Peyer's patch (tissue), 4 donors: ENCODE results near the gene JPH4.

ENCODE experiments used
- POLR2A ChIP-seq, 2 donors: fragments of 450-650 bp; IDR thresholded peaks; one replicate each; pipeline ENCODE4 v1.5.1; 2017; ENCODE audit warnings: antibody characterized with exemption in 2 of 2, mild to moderate bottlenecking in 2 of 2, moderate library complexity in 2 of 2
- TF ChIP-seq, protein P1 (sequence below), 6 experiments: fragments of 450-650 bp in 4 of 6; fragments of 200-600 bp in 2 of 6; sonication (generic) in 1 of 6; IDR thresholded peaks; one replicate each; pipeline ENCODE4 v1.5.1; 2017 to 2019; ENCODE audit warnings: antibody characterized with exemption in 6 of 6, mild to moderate bottlenecking in 3 of 6, moderate library complexity in 1 of 6

GRCh38 chr14:23566112-23566777, 12.3 kb downstream of the JPH4 start:
- TF ChIP-seq, protein P1, sequence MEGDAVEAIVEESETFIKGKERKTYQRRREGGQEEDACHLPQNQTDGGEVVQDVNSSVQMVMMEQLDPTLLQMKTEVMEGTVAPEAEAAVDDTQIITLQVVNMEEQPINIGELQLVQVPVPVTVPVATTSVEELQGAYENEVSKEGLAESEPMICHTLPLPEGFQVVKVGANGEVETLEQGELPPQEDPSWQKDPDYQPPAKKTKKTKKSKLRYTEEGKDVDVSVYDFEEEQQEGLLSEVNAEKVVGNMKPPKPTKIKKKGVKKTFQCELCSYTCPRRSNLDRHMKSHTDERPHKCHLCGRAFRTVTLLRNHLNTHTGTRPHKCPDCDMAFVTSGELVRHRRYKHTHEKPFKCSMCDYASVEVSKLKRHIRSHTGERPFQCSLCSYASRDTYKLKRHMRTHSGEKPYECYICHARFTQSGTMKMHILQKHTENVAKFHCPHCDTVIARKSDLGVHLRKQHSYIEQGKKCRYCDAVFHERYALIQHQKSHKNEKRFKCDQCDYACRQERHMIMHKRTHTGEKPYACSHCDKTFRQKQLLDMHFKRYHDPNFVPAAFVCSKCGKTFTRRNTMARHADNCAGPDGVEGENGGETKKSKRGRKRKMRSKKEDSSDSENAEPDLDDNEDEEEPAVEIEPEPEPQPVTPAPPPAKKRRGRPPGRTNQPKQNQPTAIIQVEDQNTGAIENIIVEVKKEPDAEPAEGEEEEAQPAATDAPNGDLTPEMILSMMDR (IDR thresholded peaks at IDR 0.05), result no peak
- no peak for TF ChIP-seq POLR2A (IDR thresholded peaks at IDR 0.05)
